Brain pericyte (primary cell): Measurements from ENCODE around the gene TRIM65.
A peak's percentile ranks its signal among the peaks of the same experiment; 100 is the strongest.

ENCODE experiments used
- DNase-seq: peaks from one replicate; pipeline ENCODE4 v3.0.0-alpha.2; 2012; ENCODE audit warnings: low read depth, low spot score

Gene TRIM65

GRCh38 chr17:75917141-75917916, 20.6 kb upstream of the TRIM65 start:
- no peak for DNase-seq

- no peak for DNase-seq
Measured at GRCh38 chr17:75915268-75915667, 18.5 kb upstream of the TRIM65 start.

GRCh38 chr17:75914643-75915267, 18.0 kb upstream of the TRIM65 start:
- no peak for DNase-seq

GRCh38 chr17:75913537-75914210, 16.9 kb upstream of the TRIM65 start:
- no peak for DNase-seq

GRCh38 chr17:75910699-75911098, 13.9 kb upstream of the TRIM65 start:
- no peak for DNase-seq

- DNase-seq, result no peak
Measured at GRCh38 chr17:75909812-75910274, 13.1 kb upstream of the TRIM65 start.

- DNase-seq, result no peak
Measured at GRCh38 chr17:75909051-75909811, 12.5 kb upstream of the TRIM65 start.

- no peak for DNase-seq
Measured at GRCh38 chr17:75908201-75908600, 11.4 kb upstream of the TRIM65 start.

GRCh38 chr17:75906143-75906884, 9.6 kb upstream of the TRIM65 start:
- DNase-seq, result no peak

- DNase-seq, result peak; percentile 73
Measured at GRCh38 chr17:75904749-75905521, 8.2 kb upstream of the TRIM65 start, which contains the start of gene MRPL38. Gene MRPL38 (minus strand): TSS chr17:75904884. CDS start chr17:75904875, 9 bp downstream.

- DNase-seq, result no peak
Measured at GRCh38 chr17:75902406-75902805, 5.7 kb upstream of the TRIM65 start.

GRCh38 chr17:75901727-75902126, 5.0 kb upstream of the TRIM65 start:
- no peak for DNase-seq

- DNase-seq, result no peak
Measured at GRCh38 chr17:75900691-75901533, 4.2 kb upstream of the TRIM65 start.

GRCh38 chr17:75899767-75900468, 3.2 kb upstream of the TRIM65 start:
- no peak for DNase-seq

GRCh38 chr17:75899353-75899752, 2.6 kb upstream of the TRIM65 start:
- DNase-seq, result no peak

GRCh38 chr17:75898791-75899190, 2.0 kb upstream of the TRIM65 start:
- no peak for DNase-seq

- DNase-seq, result no peak
Measured at GRCh38 chr17:75898065-75898464, 1.3 kb upstream of the TRIM65 start.

- no peak for DNase-seq
Measured at GRCh38 chr17:75897160-75898019, 639 bp upstream of the TRIM65 start.
